BLaER1 (cell line): ENCODE data around the gene BRCA1.
"Not testable (repeated sequence)": the region's sequence is repeated elsewhere in the genome, so short reads cannot be mapped to it uniquely, and the experiment has no call there.

ENCODE experiments used
- H3K27ac ChIP-seq: shearing (Covaris generic); formaldehyde crosslinking; 2 replicates; pipeline ENCODE4 v1.8.1; 2022
- H3K27me3 ChIP-seq: shearing (Covaris generic); formaldehyde crosslinking; 2 replicates; pipeline ENCODE4 v1.8.1; 2022
- H3K36me3 ChIP-seq: shearing (Covaris generic); formaldehyde crosslinking; 2 replicates; pipeline ENCODE4 v1.8.1; 2022
- H3K4me1 ChIP-seq: shearing (Covaris generic); formaldehyde crosslinking; 2 replicates; pipeline ENCODE4 v1.8.1; 2022
- H3K4me2 ChIP-seq: shearing (Covaris generic); formaldehyde crosslinking; 2 replicates; pipeline ENCODE4 v1.8.1; 2022
- H3K4me3 ChIP-seq: shearing (Covaris generic); formaldehyde crosslinking; 2 replicates; pipeline ENCODE4 v1.8.1; 2022
- H3K9ac ChIP-seq: shearing (Covaris generic); formaldehyde crosslinking; 2 replicates; pipeline ENCODE4 v1.8.1; 2022
- H3K9me3 ChIP-seq: shearing (Covaris generic); formaldehyde crosslinking; 2 replicates; pipeline ENCODE4 v1.8.1; 2022
- H4K20me1 ChIP-seq: shearing (Covaris generic); formaldehyde crosslinking; 2 replicates; pipeline ENCODE4 v1.8.1; 2022
- Cebpa-rat ChIP-seq: shearing (Covaris generic); IDR thresholded peaks from 2 replicates; pipeline ENCODE4 v1.8.1; 2022

The BRCA1 gene

GRCh38 chr17:43015579-43015978 lies 109.6 kb downstream of the BRCA1 start:
- Histone ChIP-seq H3K4me1 (peaks cover 38% of the 10 kb centered on the region), H4K20me1 (peaks cover 38% of the 10 kb centered on the region), H3K9me3 (no peaks in the 10 kb centered on the region), H3K4me2 (no peak overlapping the region), H3K27ac (no peak overlapping the region), H3K4me3 (no peak overlapping the region), H3K36me3 (peaks cover 57% of the 10 kb centered on the region), H3K9ac (no peak overlapping the region), H3K27me3 (no peaks in the 10 kb centered on the region)
- no peak for TF ChIP-seq Cebpa-rat

GRCh38 chr17:43014649-43015542 lies 110.3 kb downstream of the BRCA1 start:
- peaks cover 31% of the 10 kb centered on the region for H3K4me1 ChIP-seq
- no peak overlapping the region for H3K9ac ChIP-seq
- no peaks in the 10 kb centered on the region for H3K9me3 ChIP-seq
- H3K36me3 ChIP-seq, result peaks cover 57% of the 10 kb centered on the region
- no peak for TF ChIP-seq Cebpa-rat
- H3K4me3 ChIP-seq, result no peak overlapping the region
- no peak overlapping the region for H3K27ac ChIP-seq
- H4K20me1 ChIP-seq, result peaks cover 31% of the 10 kb centered on the region
- no peaks in the 10 kb centered on the region for H3K27me3 ChIP-seq
- no peak overlapping the region for H3K4me2 ChIP-seq

GRCh38 chr17:43014020-43014648 lies 111.0 kb downstream of the BRCA1 start:
- Histone ChIP-seq H3K36me3 (peaks cover 57% of the 10 kb centered on the region), H3K27me3 (no peaks in the 10 kb centered on the region), H3K4me1 (peaks cover 24% of the 10 kb centered on the region), H3K27ac (no peak overlapping the region), H3K4me2 (no peak overlapping the region), H3K4me3 (no peak overlapping the region), H4K20me1 (peaks cover 24% of the 10 kb centered on the region), H3K9ac (no peak overlapping the region), H3K9me3 (no peaks in the 10 kb centered on the region)
- no peak for TF ChIP-seq Cebpa-rat

- no peaks in the 10 kb centered on the region for H3K9me3 ChIP-seq
Measured at GRCh38 chr17:43013296-43013695, 111.9 kb downstream of the BRCA1 start.

GRCh38 chr17:43011728-43012472 lies 113.3 kb downstream of the BRCA1 start:
- Histone ChIP-seq H4K20me1 (peaks cover 7% of the 10 kb centered on the region; the same call in 1 of the 2 replicates), H3K4me1 (peaks cover 16% of the 10 kb centered on the region), H3K9ac (no peak overlapping the region), H3K36me3 (peaks cover 44% of the 10 kb centered on the region), H3K4me3 (no peak overlapping the region), H3K27me3 (no peaks in the 10 kb centered on the region), H3K4me2 (no peak overlapping the region), H3K27ac (no peak overlapping the region), H3K9me3 (no peaks in the 10 kb centered on the region)
- no peak for TF ChIP-seq Cebpa-rat

More at GRCh38 chr17:43013296-43013695, 111.9 kb downstream of the BRCA1 start:
- Histone ChIP-seq H3K4me1 (peaks cover 16% of the 10 kb centered on the region), H3K4me3 (no peak overlapping the region), H3K27me3 (no peaks in the 10 kb centered on the region), H3K27ac (no peak overlapping the region), H3K4me2 (no peak overlapping the region), H4K20me1 (peaks cover 15% of the 10 kb centered on the region; the same call in 1 of the 2 replicates), H3K36me3 (peaks cover 55% of the 10 kb centered on the region), H3K9ac (no peak overlapping the region)
- no peak for TF ChIP-seq Cebpa-rat

- Histone ChIP-seq H3K27ac (no peak overlapping the region), H3K27me3 (no peaks in the 10 kb centered on the region), H3K9ac (no peak overlapping the region), H3K36me3 (peaks cover 42% of the 10 kb centered on the region; the same call in 1 of the 2 replicates), H3K9me3 (no peaks in the 10 kb centered on the region), H4K20me1 (peaks cover 7% of the 10 kb centered on the region; the same call in 1 of the 2 replicates), H3K4me1 (peaks cover 22% of the 10 kb centered on the region), H3K4me2 (no peak overlapping the region), H3K4me3 (no peak overlapping the region)
- no peak for TF ChIP-seq Cebpa-rat
Measured at GRCh38 chr17:43010667-43011308, 114.4 kb downstream of the BRCA1 start.

GRCh38 chr17:43006639-43007551 lies 118.3 kb downstream of the BRCA1 start, which contains the start of gene IFI35:
IFI35 (plus strand) TSS chr17:43006784; CDS start chr17:43006948, 164 bp downstream.
- Histone ChIP-seq H3K27me3 (no peaks in the 10 kb centered on the region), H3K36me3 (peaks cover 40% of the 10 kb centered on the region), H3K9ac (peak within 1 kb of the TSS; percentile 85), H3K4me3 (peak within 1 kb of the TSS; percentile 68), H3K4me1 (peaks cover 12% of the 10 kb centered on the region), H3K27ac (peak within 1 kb of the TSS; percentile 88), H3K9me3 (no peaks in the 10 kb centered on the region), H4K20me1 (peaks cover 24% of the 10 kb centered on the region), H3K4me2 (peak within 1 kb of the TSS; percentile 98)
- no peak for TF ChIP-seq Cebpa-rat

GRCh38 chr17:43003542-43004172 lies 121.5 kb downstream of the BRCA1 start:
- H3K9ac ChIP-seq, result no peak overlapping the region
- no peak overlapping the region for H3K4me3 ChIP-seq
- H3K27me3 ChIP-seq, result no peaks in the 10 kb centered on the region
- H3K27ac ChIP-seq, result no peak overlapping the region
- H3K4me1 ChIP-seq, result peaks cover 25% of the 10 kb centered on the region
- peaks cover 66% of the 10 kb centered on the region for H3K36me3 ChIP-seq
- no peak for TF ChIP-seq Cebpa-rat
- peaks cover 54% of the 10 kb centered on the region for H4K20me1 ChIP-seq
- H3K9me3 ChIP-seq, result no peaks in the 10 kb centered on the region
- no peak overlapping the region for H3K4me2 ChIP-seq

GRCh38 chr17:43000894-43001293 lies 124.3 kb downstream of the BRCA1 start:
- not testable (repeated sequence) for H3K27ac ChIP-seq, H3K4me3 ChIP-seq, H3K27me3 ChIP-seq, H3K9me3 ChIP-seq, H3K4me2 ChIP-seq
- H4K20me1 ChIP-seq, result peaks cover 56% of the 10 kb centered on the region
- H3K4me1 ChIP-seq, result peaks cover 25% of the 10 kb centered on the region
- peaks cover 62% of the 10 kb centered on the region for H3K36me3 ChIP-seq
- peak overlapping the region; percentile 34; the same call in 1 of the 2 replicates for H3K9ac ChIP-seq
